DMS79 treated with DMSO at 0.1 percent for 48 hours (cell line): ENCODE results near the gene EIF4E2.
"Not testable (repeated sequence)": the region's sequence is repeated elsewhere in the genome, so short reads cannot be mapped to it uniquely, and the experiment has no call there.

Source experiments
- DNase-seq: peaks from one replicate; lab custom pipeline; 2025; lab: John Stamatoyannopoulos, UW

The EIF4E2 gene

GRCh38 chr2:232568161-232568560 lies 17.7 kb downstream of the EIF4E2 start:
- DNase-seq, result no peak

GRCh38 chr2:232569541-232569940 lies 19.1 kb downstream of the EIF4E2 start:
- no peak for DNase-seq

GRCh38 chr2:232570481-232570880 lies 20.0 kb downstream of the EIF4E2 start:
- DNase-seq, result not testable (repeated sequence)

- no peak for DNase-seq
Observed at GRCh38 chr2:232571026-232571474, 20.6 kb downstream of the EIF4E2 start.

- no peak for DNase-seq
Observed at GRCh38 chr2:232573042-232573441, 22.6 kb downstream of the EIF4E2 start.

GRCh38 chr2:232573771-232574435 lies 23.4 kb downstream of the EIF4E2 start:
- DNase-seq, result no peak

- DNase-seq, result no peak
Observed at GRCh38 chr2:232574674-232575403, 24.4 kb downstream of the EIF4E2 start.

- no peak for DNase-seq
Observed at GRCh38 chr2:232575404-232575746, 24.9 kb downstream of the EIF4E2 start.

- no peak for DNase-seq
Observed at GRCh38 chr2:232576995-232577394, 26.5 kb downstream of the EIF4E2 start.

GRCh38 chr2:232577841-232578240 lies 27.4 kb downstream of the EIF4E2 start:
- DNase-seq, result no peak

- DNase-seq, result no peak
Observed at GRCh38 chr2:232578626-232579025, 28.1 kb downstream of the EIF4E2 start.

- no peak for DNase-seq
Observed at GRCh38 chr2:232580648-232580981, 30.1 kb downstream of the EIF4E2 start.

- no peak for DNase-seq
Observed at GRCh38 chr2:232581725-232582124, 31.2 kb downstream of the EIF4E2 start.

GRCh38 chr2:232584238-232584637 lies 33.7 kb downstream of the EIF4E2 start:
- DNase-seq, result no peak

GRCh38 chr2:232586943-232587505 lies 36.5 kb downstream of the EIF4E2 start:
- DNase-seq, result no peak

GRCh38 chr2:232587512-232587911 lies 37.0 kb downstream of the EIF4E2 start:
- DNase-seq, result no peak

- no peak for DNase-seq
Observed at GRCh38 chr2:232588031-232588430, 37.5 kb downstream of the EIF4E2 start.

GRCh38 chr2:232588680-232589585 lies 38.4 kb downstream of the EIF4E2 start:
- no peak for DNase-seq

- no peak for DNase-seq
Observed at GRCh38 chr2:232592772-232593395, 42.4 kb downstream of the EIF4E2 start.

- no peak for DNase-seq
Observed at GRCh38 chr2:232593982-232594381, 43.5 kb downstream of the EIF4E2 start.

GRCh38 chr2:232597362-232598079 lies 47.0 kb downstream of the EIF4E2 start:
- DNase-seq, result no peak
